T-helper 17 cell (primary cell): ENCODE measurements around the gene VEGFA. TPM values are rescaled to one million over a fixed set of nuclear protein-coding genes. Genes with fewer than 3 reads are reported as not detected.

ENCODE experiments used
- ATAC-seq: fragments of 150-1000 bp; cut with Tn5 transposase; 2 replicates; pipeline ENCODE4 v1.10.0; 2021; ENCODE audit warnings: mild to moderate bottlenecking, moderate library complexity
- DNase-seq, 3 donors: peaks; one replicate each; pipeline versions ENCODE4 v3.0.0 to v3.0.0-alpha.2; 2020 to 2021
- H3K9me3 ChIP-seq: one replicate; pipeline ENCODE4 v1.7.0; 2013; ENCODE audit warnings: low read length, mild to moderate bottlenecking; ENCODE audit not compliant: control insufficient read depth, poor library complexity, severe bottlenecking
- H3K27ac Mint-ChIP-seq: one replicate; pipeline ENCODE4 v1.8.0; 2022; ENCODE audit warnings: mild to moderate bottlenecking, moderate library complexity, mixed read lengths
- H3K27me3 Mint-ChIP-seq: one replicate; pipeline ENCODE4 v1.8.0; 2022; ENCODE audit warnings: mixed read lengths
- H3K36me3 Mint-ChIP-seq: one replicate; pipeline ENCODE4 v1.8.0; 2022; ENCODE audit warnings: low read depth, mixed read lengths
- H3K4me1 Mint-ChIP-seq: one replicate; pipeline ENCODE4 v1.8.0; 2022; ENCODE audit warnings: mild to moderate bottlenecking, mixed read lengths
- H3K4me3 Mint-ChIP-seq: one replicate; pipeline ENCODE4 v1.8.0; 2022; ENCODE audit warnings: mild to moderate bottlenecking, moderate library complexity, mixed read lengths
- total RNA-seq, 4 donors: library from RNA in 2 of 4; stranded (reverse) in 2 of 4; gene quantifications; one replicate each; pipeline ENCODE4 v1.2.3 and lab custom pipeline; 2022 to 2026

VEGFA gene
- total RNA-seq, 2 donors from 2014 or later = 5.6 to 6.3 TPM

DNA sequence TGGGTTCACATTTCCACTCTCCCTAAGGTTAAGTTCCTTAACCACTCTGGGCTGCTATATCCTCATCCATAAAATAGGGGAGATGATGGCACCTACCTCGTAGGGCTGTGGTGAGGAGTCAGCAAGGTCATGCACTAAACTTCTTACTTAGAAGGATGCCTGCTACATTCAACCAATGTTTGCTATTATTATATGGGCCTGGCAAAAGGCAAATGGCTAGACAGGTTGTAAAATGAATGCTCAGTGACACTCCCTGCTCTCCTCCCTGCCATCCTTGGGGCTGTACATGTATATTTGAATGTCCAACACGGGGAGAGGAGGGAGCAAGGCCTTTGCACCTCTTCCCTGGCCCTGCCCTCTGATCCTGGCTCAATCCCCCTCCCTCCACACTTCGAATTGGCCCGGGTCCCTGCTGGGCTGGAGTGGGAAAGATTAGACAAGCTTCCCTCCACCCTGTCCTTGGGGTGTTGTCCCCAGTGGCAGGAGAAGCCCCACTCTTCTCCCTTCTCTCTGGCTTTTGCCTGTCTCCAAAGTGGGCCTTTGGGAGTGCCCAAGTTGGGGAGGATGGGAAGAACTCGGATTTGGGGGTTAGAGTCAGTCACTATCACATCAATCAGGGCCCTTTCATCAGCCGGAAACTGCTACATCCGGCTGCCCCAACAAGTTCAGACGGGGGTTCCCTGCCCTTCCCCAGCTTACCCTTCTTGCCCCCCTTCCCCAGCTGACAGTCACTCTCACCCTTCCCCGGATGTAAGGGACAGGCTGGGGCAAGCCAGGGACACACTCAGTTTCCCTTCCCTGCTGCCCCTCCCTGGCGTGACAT is 36.3 kb upstream of the VEGFA start:
- Mint-ChIP-seq H3K4me1 (peaks cover 17% of the 10 kb centered on the region), H3K27me3 (no peaks in the 10 kb centered on the region), H3K36me3 (no peaks in the 10 kb centered on the region), H3K27ac (peak overlapping the region; percentile 90), H3K4me3 (no peak overlapping the region)
- H3K9me3 ChIP-seq = no peaks in the 10 kb centered on the region
- DNase-seq (peak in 2 of 3 donors; percentile 29 to 31), ATAC-seq (peak; percentile 92)

DNA sequence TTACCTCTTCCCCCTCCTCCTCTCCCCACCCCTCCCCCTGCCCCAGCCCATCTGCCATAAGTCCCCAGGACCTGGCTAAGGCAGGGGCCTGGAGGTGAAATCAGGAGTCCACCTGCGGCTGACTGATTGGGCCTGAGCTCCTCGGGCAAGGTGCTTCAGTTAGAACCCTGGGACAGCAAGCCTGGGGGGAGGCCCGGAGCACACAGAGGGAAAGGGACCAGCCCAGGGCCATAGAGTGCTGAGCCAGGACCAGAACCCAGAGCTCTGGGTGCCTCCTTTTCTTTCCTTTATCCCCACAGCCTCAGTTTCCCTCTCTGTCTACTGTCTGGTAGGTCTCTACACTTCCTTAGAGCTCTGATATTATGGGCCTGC is 35.7 kb upstream of the VEGFA start:
- no peak overlapping the region for H3K4me3 Mint-ChIP-seq
- peaks cover 17% of the 10 kb centered on the region for H3K4me1 Mint-ChIP-seq
- DNase-seq = no peak
- H3K9me3 ChIP-seq = no peaks in the 10 kb centered on the region
- no peaks in the 10 kb centered on the region for H3K36me3 Mint-ChIP-seq
- H3K27me3 Mint-ChIP-seq = no peaks in the 10 kb centered on the region
- no peak for ATAC-seq
- peak overlapping the region; percentile 90 for H3K27ac Mint-ChIP-seq

DNA sequence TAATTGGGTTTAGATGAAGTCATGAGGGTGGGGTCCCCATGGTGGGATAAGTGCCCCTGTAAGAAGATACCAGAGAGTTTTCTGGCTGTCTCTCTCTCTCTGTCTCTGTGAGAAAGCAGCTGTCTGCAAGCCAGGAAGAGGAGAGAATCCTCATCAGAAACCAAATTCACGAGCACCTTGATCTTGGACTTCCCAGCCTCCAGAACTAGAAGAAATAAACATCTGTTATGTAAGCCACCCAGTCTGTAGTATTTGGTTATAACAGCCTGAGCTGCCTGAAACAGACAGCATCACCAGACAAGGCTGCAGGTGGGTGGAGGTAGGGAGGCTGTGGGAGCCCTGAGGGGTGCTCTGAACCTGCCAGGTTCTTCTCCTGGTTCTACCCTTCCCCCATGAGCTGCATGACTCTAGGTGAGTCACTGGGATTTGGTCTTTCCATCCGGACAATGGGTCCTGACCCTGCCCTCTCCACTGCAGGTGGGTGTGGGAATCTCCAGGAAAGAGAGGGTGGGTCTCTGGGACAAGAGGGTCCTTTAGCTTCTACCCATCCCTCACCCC is 34.3 kb upstream of the VEGFA start:
- H3K36me3 Mint-ChIP-seq = no peaks in the 10 kb centered on the region
- no peak for DNase-seq
- H3K4me1 Mint-ChIP-seq = peaks cover 17% of the 10 kb centered on the region
- ATAC-seq = no peak
- H3K9me3 ChIP-seq = no peaks in the 10 kb centered on the region
- H3K27me3 Mint-ChIP-seq = no peaks in the 10 kb centered on the region
- H3K27ac Mint-ChIP-seq = peak overlapping the region; percentile 90
- no peak overlapping the region for H3K4me3 Mint-ChIP-seq

DNA sequence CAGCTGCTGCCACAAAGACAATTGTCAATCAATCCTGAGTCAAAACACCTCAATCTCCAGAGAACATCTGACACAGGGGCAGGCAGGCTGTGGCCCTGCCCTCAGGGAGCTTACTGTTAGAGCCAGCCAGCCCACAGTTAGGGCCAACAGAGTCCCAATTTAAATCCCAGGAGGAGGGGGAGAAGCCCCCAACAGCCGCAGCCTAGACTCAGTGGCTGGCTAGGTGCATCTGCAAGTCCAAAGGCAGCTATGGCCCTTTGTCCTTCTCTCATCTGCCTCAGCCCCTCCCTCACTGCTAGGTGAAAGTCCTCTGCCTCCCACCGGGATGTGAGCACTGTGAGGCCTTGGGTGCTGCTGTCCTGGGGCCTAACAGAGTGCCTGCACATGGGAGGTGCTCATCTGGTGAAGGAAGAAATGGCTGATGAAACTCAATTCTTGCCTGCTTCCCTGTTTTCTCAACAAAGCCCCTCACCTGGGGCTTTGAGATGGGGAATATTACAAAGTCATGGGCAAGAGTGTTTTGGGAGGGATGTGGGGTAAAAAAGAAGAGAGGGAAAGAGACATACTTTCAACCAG is 33.7 kb upstream of the VEGFA start:
- peak overlapping the region; percentile 79 for H3K27ac Mint-ChIP-seq
- no peaks in the 10 kb centered on the region for H3K9me3 ChIP-seq
- DNase-seq (no peak), ATAC-seq (no peak)
- H3K4me3 Mint-ChIP-seq = no peak overlapping the region
- no peaks in the 10 kb centered on the region for H3K36me3 Mint-ChIP-seq
- no peaks in the 10 kb centered on the region for H3K27me3 Mint-ChIP-seq
- peaks cover 17% of the 10 kb centered on the region for H3K4me1 Mint-ChIP-seq

DNA sequence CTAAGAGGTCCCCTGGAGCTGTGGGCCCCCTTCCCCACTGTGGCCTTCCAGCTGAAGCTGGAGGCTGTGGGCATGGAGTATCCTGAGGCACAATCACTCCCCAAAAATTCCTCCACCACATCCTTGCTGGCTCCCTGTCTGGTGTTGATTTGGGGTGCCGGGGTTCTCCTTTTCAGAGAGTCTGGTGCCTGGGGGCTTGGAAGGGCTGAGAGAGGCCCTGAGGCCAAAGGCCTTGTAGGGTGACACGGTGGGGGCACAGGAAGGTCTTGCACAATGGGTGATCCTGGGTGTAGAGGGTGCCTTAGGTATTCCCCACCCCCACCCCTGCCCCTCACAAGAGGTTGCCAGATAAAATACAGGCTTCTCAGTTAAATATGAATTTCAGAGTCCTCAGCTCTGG is 33.2 kb upstream of the VEGFA start:
- Mint-ChIP-seq H3K4me3 (no peak overlapping the region), H3K36me3 (no peaks in the 10 kb centered on the region), H3K27ac (peak overlapping the region; percentile 88), H3K27me3 (no peaks in the 10 kb centered on the region), H3K4me1 (peaks cover 17% of the 10 kb centered on the region)
- DNase-seq (no peak), ATAC-seq (no peak)
- no peaks in the 10 kb centered on the region for H3K9me3 ChIP-seq

DNA sequence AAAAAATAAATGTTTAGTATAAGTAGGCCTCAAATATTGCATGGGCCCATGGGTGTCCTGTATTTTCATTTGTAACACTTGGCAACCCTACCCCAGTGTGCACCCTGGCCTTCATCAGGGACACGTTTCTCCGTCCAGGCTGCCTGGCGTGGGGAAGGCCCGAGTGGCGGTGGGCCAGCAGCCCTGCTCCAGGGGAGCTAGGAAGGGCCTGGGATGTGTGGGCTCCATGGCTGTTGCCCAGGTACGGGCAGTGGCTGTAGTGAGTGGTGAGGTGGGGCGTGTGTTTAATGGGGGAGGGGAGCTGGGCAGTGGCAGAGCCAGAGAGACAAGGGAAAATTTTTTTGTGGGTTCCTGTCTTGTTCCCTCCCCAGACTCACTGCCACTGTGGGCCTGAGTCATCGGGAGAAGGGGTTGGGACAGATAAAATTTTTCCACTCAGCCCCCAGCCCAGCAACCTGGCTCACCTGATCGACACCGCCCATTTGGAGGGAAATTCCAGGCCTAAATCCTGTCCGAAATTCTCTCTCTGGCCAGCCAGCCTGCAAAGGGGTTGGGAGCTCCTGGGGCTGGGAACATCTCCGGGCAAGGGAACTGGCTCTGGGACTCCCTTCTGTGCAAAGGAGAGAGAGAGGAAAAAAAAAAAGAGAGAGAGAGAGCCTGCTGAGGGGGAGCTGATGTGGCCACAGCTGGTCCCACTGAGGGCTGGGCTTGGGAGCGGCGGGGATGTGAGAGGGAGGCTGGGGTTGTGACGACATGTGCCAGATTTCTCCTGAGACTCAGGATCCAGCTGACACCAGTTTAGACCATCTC is 32.5 kb upstream of the VEGFA start:
- peak overlapping the region; percentile 88 for H3K27ac Mint-ChIP-seq
- no peaks in the 10 kb centered on the region for H3K36me3 Mint-ChIP-seq
- no peaks in the 10 kb centered on the region for H3K27me3 Mint-ChIP-seq
- no peak for DNase-seq
- no peak for ATAC-seq
- peak overlapping the region; percentile 45 for H3K4me3 Mint-ChIP-seq
- H3K4me1 Mint-ChIP-seq = peaks cover 17% of the 10 kb centered on the region
- H3K9me3 ChIP-seq = no peaks in the 10 kb centered on the region

DNA sequence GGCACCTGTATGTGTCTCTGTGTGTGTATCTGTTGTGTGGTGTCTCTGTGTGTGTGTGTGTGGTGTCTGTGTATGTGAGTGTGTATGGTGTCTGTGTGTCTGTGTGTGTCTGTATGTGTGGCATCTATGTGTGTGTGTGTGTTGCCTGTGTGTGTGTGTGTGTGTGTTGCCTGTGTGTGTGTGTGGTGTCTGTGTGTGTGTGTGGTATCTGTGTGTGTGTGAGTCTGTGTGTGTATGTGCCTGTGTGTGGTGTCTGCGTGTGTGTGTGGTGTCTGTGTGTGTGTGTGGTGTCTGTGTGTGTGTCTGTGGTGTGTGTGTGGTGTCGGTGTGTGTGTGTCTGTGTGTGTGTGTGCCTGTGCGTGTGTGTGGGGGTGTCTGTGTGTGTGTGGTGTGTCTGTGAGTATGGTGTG is 31.7 kb upstream of the VEGFA start:
- H3K36me3 Mint-ChIP-seq = no peaks in the 10 kb centered on the region
- H3K4me3 Mint-ChIP-seq = no peak overlapping the region
- no peak for DNase-seq
- peak overlapping the region; percentile 88 for H3K27ac Mint-ChIP-seq
- peaks cover 15% of the 10 kb centered on the region for H3K4me1 Mint-ChIP-seq
- no peaks in the 10 kb centered on the region for H3K9me3 ChIP-seq
- no peak for ATAC-seq
- no peaks in the 10 kb centered on the region for H3K27me3 Mint-ChIP-seq

DNA sequence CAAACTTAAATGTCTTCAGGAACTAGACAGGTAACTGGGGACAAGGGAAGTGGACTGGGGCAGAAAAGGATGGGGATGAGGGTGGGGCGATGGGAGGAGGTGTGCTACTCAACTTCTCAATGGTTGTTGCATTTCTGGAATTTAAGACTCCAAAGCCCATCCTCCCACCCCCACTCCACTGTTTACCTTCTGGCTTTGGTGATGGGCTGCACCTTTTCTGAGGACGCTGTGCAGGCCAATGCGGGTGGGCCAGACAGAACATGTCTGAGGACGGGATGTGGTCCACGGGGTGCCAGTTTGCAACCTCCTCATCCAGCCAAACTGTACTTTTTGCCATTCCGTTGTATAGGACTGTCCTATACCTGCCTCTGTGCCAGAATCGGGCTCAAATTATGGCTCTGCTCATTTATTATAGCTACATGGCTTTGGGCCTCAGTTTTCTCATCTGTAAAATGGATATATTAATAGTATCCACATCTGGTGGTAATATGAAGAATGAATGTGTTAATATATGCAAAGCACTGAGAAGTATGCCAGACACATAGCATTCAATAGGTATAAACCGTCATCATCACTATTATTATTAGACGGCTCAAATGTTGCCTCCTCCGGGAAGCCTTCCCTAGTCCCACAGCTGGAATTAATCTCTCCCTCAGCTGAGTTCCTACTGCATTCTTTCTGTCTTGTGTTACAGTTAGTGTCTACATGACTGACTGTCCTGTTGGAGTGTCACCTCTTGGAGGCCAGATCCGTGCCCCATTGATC is 31.0 kb upstream of the VEGFA start:
- Mint-ChIP-seq H3K4me1 (peaks cover 10% of the 10 kb centered on the region), H3K27me3 (peaks cover 3% of the 10 kb centered on the region), H3K4me3 (no peak overlapping the region), H3K27ac (peak overlapping the region; percentile 88), H3K36me3 (no peaks in the 10 kb centered on the region)
- ATAC-seq (no peak), DNase-seq (no peak)
- H3K9me3 ChIP-seq = no peaks in the 10 kb centered on the region

DNA sequence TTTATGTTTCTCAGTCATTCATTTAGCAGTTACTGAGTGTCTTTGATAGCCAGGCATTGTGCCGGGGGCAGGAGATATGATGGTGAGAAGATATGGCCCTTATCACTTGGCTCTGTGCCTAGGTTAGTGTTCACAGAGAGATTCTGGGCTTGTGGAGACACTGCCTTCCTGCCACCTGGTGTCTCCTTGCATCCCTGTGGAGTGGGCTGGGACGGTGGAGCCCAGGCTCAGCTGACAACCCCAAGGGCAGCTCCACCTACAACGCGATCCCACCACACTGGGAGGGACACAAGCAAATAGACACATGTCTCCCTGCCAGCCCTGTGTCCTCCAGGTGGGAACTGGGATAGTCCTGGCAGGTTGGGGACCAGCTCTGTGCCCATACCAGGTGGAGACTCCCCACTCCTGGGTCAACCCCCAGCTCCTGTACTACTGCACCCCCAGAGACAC is 30.3 kb upstream of the VEGFA start:
- Mint-ChIP-seq H3K27ac (no peak overlapping the region), H3K4me3 (no peak overlapping the region), H3K4me1 (peaks cover 7% of the 10 kb centered on the region), H3K27me3 (peaks cover 8% of the 10 kb centered on the region), H3K36me3 (no peaks in the 10 kb centered on the region)
- no peaks in the 10 kb centered on the region for H3K9me3 ChIP-seq
- DNase-seq = no peak
- no peak for ATAC-seq

DNA sequence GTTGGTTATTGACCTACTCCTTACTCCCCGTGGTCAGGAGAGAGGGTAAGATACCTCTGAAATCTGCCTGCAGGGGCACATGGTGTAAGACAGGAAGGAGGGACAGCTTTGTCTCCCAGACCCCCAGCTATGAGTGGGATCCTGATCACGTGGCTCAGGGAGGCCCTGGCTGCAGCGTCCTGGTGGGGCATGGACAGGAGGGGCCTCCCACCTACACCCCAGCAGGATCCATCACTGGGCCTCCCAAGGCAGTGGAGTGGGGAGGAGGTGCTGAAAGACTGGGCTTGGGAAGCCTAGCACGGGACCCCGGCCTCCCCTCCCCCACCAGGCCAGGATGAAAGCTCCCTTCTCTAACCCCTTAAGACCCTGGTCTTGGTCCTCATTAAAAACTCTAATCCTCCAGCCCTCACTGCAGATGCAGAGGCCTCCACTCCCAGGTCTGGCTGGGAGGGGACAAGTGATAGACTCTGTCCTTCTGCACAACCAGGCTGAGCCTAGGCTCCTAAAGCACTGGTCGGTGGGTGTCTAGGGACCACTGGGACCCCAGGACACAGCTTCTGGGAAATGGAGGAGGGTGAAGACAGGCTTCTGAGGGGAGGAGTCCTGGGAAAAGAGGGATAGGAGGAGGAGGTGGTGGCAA is 29.6 kb upstream of the VEGFA start:
- Mint-ChIP-seq H3K27me3 (peaks cover 11% of the 10 kb centered on the region), H3K27ac (no peak overlapping the region), H3K4me3 (no peak overlapping the region), H3K36me3 (no peaks in the 10 kb centered on the region), H3K4me1 (peaks cover 6% of the 10 kb centered on the region)
- ATAC-seq (no peak), DNase-seq (no peak)
- H3K9me3 ChIP-seq = no peaks in the 10 kb centered on the region

DNA sequence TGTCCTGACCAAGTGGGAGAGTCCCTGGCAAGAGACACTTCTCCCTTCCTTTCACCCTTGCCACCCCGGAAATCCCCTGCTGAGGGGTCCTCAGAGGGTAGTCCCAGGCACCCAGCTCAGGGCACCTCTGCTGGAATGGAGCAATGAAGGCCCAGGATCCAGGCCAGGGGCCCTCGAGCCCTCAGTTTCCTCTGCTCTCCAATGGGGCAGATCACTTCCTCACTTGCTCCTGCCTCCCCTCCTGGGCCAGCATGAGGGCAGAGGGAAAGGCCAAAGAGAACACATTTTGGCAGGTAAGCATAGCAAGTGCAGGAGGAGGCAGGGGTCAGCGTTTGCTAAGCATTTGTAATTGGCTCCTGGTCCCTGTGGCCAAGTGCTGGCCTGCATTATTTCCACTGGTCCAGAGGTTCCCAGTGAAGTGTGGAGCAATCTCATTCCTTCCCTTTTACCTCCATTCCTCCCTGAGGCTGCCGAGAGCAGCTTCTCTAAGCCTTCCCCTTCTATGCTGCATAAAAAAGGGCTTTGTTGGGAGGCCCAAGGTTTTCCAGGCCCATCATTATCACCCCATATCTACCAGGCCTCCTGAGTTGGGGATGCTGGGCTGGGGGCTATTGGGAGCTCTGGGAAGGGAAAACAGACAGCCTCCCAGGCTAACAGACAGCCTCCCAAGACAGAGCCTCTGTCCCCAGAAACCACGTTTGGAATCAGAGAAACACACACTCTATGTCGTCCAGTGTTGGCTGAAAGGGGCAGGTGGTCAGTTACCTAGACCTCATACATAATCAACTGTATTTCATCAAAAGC is 28.8 kb upstream of the VEGFA start:
- H3K9me3 ChIP-seq = no peaks in the 10 kb centered on the region
- no peaks in the 10 kb centered on the region for H3K36me3 Mint-ChIP-seq
- no peak for DNase-seq
- H3K27me3 Mint-ChIP-seq = peaks cover 18% of the 10 kb centered on the region
- no peak overlapping the region for H3K4me3 Mint-ChIP-seq
- no peak overlapping the region for H3K27ac Mint-ChIP-seq
- H3K4me1 Mint-ChIP-seq = peaks cover 6% of the 10 kb centered on the region
- no peak for ATAC-seq

DNA sequence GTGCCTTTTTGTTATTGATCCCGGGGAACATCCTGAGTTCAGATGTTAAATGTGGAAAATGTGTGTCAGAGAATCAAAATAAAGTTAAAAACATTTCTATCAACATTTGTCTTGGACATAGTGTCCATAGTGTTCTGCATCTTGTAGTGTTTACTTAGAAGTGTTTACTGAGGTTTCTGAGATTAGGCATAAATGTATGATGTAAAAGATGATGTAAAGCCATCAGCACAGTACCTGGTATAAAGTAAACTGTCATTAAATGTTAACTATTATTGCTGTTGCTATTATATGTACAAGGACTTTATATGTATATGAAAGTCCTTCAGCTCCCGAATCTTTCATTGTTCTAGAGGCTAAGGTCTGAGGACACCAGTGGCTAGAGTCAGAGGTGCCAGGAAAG is 28.2 kb upstream of the VEGFA start:
- H3K36me3 Mint-ChIP-seq = no peaks in the 10 kb centered on the region
- H3K27me3 Mint-ChIP-seq = peaks cover 23% of the 10 kb centered on the region
- no peaks in the 10 kb centered on the region for H3K9me3 ChIP-seq
- ATAC-seq = no peak
- no peak overlapping the region for H3K4me3 Mint-ChIP-seq
- H3K4me1 Mint-ChIP-seq = peaks cover 6% of the 10 kb centered on the region
- DNase-seq = no peak
- H3K27ac Mint-ChIP-seq = no peak overlapping the region
